UCSD-AML1 (cell line): ENCODE measurements around the gene ENOX1.

ENCODE experiments used
- DNase-seq: peaks from one replicate; lab custom pipeline; 2025; ENCODE audit not compliant: unreplicated experiment; lab: John Stamatoyannopoulos, UW

Gene ENOX1

DNA sequence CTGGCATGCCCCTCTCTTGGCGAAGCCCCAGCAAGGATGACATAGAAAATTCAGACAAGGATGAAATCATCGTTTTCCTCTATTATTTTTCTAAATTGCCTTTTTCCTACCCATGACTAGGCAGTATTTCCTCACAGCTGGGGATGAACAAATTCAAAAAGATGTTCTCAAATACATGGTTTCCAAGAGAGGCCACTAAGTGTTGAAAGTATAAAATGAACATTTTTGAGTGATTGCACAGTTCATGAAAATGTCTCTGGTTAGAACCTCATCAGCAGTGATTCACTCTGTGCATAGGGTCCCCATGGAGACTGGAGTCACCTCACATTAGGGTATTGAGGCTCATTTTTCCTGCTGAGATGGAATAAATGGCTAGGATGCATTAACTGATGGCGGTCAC, 389.7 kb downstream of the ENOX1 start:
- DNase-seq, result no peak

- peak; percentile 24 for DNase-seq
Observed at GRCh38 chr13:43391036-43391435, 395.7 kb downstream of the ENOX1 start.

DNA sequence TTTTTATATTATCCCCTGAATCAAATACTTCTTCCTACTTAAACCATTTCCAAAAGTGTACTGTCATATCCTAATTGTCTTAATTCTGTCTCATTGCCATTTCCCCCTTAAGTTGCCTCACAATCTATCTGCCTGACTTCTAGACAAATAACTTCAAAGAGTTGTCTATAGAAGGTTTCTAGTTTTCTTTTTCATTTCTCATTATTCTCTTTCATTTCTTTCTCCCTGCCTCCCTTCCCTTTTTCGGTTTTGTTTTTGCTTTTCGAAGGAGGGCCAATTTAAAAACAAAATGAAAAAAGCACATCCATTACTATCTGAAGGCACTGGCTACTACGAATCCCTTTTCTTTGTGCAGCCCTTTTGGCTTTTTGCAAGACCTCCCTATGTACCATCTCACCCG, 396.2 kb downstream of the ENOX1 start:
- no peak for DNase-seq

DNA sequence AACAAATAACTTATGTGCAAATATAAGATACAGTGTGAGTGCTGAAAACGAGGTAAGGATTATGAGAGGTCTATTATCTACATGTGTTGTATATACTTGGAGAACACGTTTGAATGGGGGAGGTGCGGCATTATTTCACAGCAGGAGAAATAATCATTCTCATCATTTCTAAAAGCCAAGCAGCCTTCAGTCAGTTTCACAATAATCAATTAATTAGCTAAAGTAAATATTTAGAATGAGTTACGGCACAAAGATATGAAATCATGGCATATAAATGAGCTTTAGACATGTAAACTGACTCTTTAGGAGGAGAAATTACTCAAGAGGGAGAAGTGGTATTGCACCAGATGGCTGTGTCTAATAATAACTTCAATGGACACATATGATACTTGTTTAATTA, 396.8 kb downstream of the ENOX1 start:
- DNase-seq, result no peak

DNA sequence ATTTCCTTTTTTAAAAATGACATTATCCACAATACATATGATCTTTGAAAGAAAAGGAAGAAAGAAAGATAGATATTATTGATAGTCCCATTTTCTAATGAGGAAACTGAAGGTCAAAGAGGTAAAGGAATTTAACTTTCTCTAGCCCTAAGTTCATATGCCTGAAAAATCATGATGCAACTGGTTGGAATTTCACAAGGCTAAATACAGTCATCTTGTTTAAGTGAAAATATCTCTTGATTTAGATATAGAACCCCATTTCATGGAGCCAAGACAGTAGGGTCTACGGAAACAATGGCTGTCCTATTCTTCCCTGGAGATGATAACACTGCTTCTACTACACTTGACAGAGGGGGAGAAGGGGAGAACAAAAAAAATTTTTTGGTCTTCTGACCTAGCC, 397.2 kb downstream of the ENOX1 start:
- DNase-seq, result no peak

DNA sequence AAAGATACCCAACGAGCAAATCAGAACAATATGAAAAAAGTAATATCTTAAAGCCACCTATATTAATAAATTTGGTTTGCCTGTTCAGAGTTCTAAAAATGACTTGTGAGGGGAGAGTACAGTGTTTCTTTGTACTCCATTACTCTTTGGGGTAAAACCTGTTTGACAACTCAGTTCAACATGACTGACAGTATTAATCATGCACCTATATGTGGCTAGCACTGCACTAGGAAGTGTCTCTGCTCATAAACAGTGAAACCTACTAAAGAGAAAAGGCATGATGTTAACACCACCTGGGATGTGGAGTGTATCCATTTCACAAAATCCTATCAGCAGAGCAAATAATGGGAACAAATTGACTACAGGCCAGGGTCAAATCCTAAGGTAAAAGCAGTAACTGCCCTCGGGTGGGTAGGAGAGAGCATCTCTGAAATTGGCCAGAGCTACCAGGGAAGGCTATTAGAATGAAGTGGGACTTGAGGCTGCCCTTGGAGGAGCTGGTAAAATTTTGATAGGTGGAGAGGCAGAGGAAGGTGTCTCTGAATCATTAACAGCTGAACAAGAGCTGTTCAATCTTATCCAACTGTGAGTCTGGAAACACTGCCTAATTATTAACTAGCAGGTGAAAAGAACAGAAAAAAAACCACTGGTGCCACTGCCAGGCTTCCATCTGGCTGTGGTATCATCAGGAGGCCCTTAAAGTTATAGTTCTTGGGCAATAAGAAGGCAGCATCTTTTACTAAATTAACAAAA, 398.3 kb downstream of the ENOX1 start:
- no peak for DNase-seq

- DNase-seq, result no peak
Observed at GRCh38 chr13:43387880-43388279, 398.9 kb downstream of the ENOX1 start.

- DNase-seq, result no peak
Observed at GRCh38 chr13:43383498-43384165, 403.1 kb downstream of the ENOX1 start.

DNA sequence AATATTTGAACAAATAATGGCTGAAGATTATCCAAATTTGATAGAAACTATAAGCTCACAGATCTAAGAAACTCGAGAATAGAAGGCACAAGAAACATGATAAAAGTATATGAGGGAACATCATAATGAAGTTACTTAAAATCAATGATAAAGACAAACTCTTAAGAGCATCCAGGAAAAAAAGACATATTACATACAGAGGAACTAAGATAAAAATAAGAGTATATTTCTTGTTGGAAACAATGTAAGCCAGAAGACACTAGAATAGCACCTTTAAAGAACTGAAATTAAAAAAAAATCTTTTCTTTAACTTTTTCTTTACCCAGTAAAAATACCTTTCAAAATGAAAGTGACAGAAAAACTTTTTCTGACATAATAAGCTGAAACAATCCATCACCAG, 407.0 kb downstream of the ENOX1 start:
- DNase-seq, result no peak

DNA sequence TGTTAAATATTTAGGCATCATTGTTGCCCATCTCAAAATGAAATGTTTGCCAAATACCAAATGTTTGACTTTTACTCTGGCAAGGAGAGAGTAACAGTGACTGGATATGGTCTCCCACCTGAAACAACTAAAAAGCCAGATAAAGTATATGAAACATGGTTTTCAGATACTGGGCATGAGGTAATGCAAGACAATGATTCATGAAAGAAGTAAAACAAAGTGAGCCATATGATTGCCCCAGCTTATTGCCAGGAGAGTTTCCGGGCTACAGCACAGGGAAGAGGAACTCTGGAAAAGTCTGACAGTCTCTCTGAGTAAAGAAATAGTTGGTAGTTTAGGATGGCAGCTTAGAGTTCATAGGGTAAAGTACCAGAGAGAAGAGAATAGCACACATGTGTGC, 408.8 kb downstream of the ENOX1 start:
- DNase-seq, result no peak

- no peak for DNase-seq
Observed at GRCh38 chr13:43377149-43377548, 409.6 kb downstream of the ENOX1 start.

DNA sequence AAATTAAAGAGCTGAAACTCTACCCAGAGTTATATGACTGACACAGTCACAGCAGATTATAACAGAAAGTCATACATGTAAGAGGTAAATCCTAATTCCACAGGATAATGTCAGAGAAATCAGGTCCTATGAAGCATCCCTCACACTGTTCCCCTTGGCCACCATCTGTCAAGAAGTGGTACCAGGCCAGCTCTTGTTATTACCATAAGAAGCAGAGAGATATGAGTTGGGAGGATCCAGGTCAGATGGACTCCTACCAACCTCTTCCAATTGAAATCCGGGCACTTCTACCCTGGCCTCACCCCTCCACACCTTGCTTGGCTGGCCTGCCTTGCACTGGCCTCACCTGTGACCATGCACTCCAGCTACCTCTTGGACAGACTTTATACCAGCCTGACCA, 410.2 kb downstream of the ENOX1 start:
- no peak for DNase-seq

DNA sequence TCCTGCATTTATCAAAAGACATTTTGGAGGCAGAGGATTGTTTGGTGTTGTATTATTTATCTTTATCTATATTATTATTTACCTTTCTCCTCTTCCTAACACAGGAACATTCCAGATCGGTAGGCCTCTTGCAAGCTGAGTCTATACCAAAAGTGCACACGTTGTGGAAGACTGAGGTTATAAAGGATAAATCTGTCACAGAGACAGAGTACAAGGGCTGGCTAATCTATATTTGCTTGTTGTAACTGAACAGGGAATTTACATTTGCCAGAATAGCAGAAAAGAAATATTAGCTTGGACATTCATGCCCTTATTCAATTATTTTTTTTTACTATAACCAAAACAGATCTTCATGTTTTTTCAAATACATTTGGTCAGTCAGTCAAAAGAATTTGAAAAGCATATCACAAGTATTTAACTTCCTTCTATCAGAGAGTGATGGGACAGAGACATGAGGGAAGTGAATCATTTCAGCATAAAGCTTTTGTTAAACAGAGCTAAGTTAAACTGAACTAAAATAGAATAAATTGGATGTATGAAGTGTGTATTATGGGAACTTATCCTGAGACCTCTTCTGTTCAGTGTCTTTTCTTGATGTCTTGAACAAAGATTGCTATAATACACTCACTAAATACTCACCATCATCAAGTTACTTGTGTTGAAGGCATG, 410.8 kb downstream of the ENOX1 start:
- DNase-seq, result no peak

DNA sequence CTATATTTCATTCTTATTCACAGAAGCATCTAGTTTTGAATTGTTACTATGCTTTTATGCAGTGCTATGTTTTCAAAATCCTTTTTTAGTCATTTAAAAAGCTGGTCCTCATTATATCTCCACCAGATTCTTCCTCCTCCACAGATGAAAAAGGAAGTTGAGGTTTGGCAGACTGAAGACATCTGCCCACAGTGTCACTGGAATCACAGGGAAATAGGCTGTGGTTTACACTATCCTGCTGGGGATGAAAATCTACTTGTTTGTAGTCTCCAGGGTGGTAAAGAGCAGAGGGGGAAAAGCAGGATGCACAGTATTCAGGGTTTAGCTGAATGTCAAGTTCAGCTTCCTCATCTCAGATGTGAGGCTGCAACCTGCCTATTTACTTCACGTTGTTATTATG, 412.2 kb downstream of the ENOX1 start:
- peak; percentile 18 for DNase-seq

DNA sequence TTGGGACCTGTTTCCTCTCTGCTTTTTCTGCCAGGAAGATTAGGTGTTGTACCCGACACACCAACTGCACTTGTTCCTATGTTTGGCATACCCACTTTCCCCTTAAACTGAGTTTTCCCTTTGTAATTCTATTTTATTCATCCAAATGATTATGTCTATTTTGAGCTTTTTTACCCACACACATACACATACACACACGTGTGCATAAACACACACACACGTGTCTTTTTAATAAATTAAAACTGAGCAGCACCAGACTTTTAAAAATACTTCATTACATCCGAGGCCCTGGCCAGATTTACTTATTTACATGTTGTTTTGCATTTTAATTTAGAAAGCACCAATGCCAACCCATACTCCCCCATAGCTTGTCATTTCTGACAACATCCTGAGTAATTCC, 413.4 kb downstream of the ENOX1 start:
- DNase-seq, result no peak

GRCh38 chr13:43370842-43371241, 415.9 kb downstream of the ENOX1 start:
- DNase-seq, result no peak

DNA sequence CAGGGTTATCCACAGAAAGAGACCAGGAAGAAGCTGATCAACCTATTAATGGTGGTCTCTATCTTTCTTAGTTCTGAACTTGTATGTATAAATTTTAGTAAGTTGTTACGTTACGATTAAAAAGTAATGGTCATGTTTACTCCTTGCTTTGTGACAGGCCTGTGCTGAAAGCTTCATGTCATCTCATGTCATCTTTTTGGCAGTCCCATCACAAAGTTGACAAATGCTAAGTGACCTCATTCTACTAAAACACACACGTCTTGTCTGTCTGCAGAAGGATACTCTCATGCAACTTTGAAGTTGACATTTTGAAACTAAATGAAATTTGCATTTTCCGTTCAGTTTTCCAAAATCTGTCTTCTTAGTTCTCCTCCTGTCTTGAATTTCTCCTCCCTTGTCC, 417.5 kb downstream of the ENOX1 start:
- no peak for DNase-seq

GRCh38 chr13:43368003-43368402, 418.8 kb downstream of the ENOX1 start:
- no peak for DNase-seq

DNA sequence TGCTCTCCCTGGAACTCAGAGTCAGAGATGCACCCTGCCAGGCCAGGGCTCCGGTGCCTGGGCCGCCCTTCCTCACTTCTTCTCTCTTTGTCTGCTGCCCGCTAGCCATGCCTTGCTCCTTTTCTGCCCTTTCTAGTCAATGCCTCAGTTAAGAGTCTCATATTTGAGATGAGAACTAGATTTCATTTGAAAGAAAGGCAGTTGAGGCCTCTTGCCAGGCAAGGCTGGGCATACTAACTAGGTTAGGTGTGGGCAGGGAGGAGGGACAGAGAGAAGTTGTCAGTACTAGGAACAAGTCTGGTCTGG, 421.8 kb downstream of the ENOX1 start:
- DNase-seq, result no peak

GRCh38 chr13:43364210-43365038, 422.3 kb downstream of the ENOX1 start:
- no peak for DNase-seq

GRCh38 chr13:43363156-43363953, 423.4 kb downstream of the ENOX1 start:
- no peak for DNase-seq
